ENCODE results near the gene ZFAND3. TPM values are rescaled to one million over a fixed set of nuclear protein-coding genes. Genes with fewer than 3 reads are reported as not detected.

The ZFAND3 gene
- total and polyA plus RNA-seq, 2 donors (not counting 3 experiments of a cell fraction or from before 2014, with no cell fraction given), result 15.4 to 54.2 TPM

- Histone ChIP-seq H3K27me3 (ENCODE audit: control insufficient read depth in 2 of 2, insufficient read depth in 2 of 2, low read length in 2 of 2) (no peaks in the 10 kb centered on the region), H3K27ac (ENCODE audit: insufficient read depth, low read depth, low read length) (no peak overlapping the region), H3K4me3 (replicated peaks in 1 of 3; ENCODE audit: insufficient read depth in 1 of 3, low read depth in 1 of 3, low read length in 3 of 3) (no peak overlapping the region), H3K4me2 (ENCODE audit: insufficient read depth, low read length) (no peak overlapping the region), H3K9me1 (replicated peaks; ENCODE audit: control insufficient read depth, extremely low read depth, insufficient read depth, low read length) (peaks cover 2% of the 10 kb centered on the region), H3K4me1 (ENCODE audit: control insufficient read depth, extremely low read depth, insufficient read depth, low read length) (no peaks in the 10 kb centered on the region), H4K20me1 (replicated peaks; ENCODE audit: control insufficient read depth, extremely low read depth, insufficient read depth, low read length) (peaks cover 6% of the 10 kb centered on the region), H3K79me2 (ENCODE audit: control insufficient read depth, insufficient read depth, low read length) (peaks cover 89% of the 10 kb centered on the region), H3K36me3 (ENCODE audit: control insufficient read depth in 2 of 2, extremely low read depth in 1 of 2, insufficient read depth in 2 of 2, low read length in 2 of 2) (no peaks in the 10 kb centered on the region), H3K9ac (replicated peaks; ENCODE audit: extremely low read depth, insufficient read depth, low read length) (no peak overlapping the region), H3K9me3 (replicated peaks; ENCODE audit: control insufficient read depth, insufficient read depth, low read length) (no peaks in the 10 kb centered on the region), H2AFZ (ENCODE audit: low read depth, low read length) (no peak overlapping the region)
- no peak for TF ChIP-seq POLR2AphosphoS5 (IDR thresholded peaks at IDR 0.05; ENCODE audit: insufficient read depth, low read depth, low read length)
- no peak for TF ChIP-seq CTCF (IDR thresholded peaks at IDR 0.05; ENCODE audit: extremely low read depth in 1 of 2, insufficient read depth in 1 of 2, low read depth in 1 of 2, low read length in 2 of 2)
- no peak for TF ChIP-seq JUN (IDR thresholded peaks at IDR 0.05; ENCODE audit: borderline replicate concordance, insufficient read depth, insufficient read length, low read depth)
- dilution Hi-C loops (cut with MboI; ENCODE audit: extremely low pct_ligation_motif_present, low sequenced_read_pairs), result no loop called here
- CTCF ChIA-PET, result interaction anchor here (0.6 to 1.2 kb wide), 2 partner anchors 11 to 109 kb away, joined by 4 read pairs; no protein-coding TSS in a partner anchor
- DNase-seq (ENCODE audit: low read depth, low spot score), result no peak
- intact Hi-C loops (cut with micrococcal nuclease), result no loop called here
- POLR2A ChIA-PET, result no interaction called here
- BruUV-seq (replicated peaks), result no TSS peak
- no peak for FAIRE-seq
Observed at GRCh38 chr6:37922563-37922962, 103.0 kb downstream of the ZFAND3 start.

GRCh38 chr6:37923514-37923913 is 104.0 kb downstream of the ZFAND3 start:
- H2AFZ ChIP-seq (ENCODE audit: low read depth, low read length), result no peak overlapping the region
- no peaks in the 10 kb centered on the region for H3K36me3 ChIP-seq (ENCODE audit: control insufficient read depth in 2 of 2, extremely low read depth in 1 of 2, insufficient read depth in 2 of 2, low read length in 2 of 2)
- no peaks in the 10 kb centered on the region for H3K27me3 ChIP-seq (ENCODE audit: control insufficient read depth in 2 of 2, insufficient read depth in 2 of 2, low read length in 2 of 2)
- dilution Hi-C loops (cut with MboI; ENCODE audit: extremely low pct_ligation_motif_present, low sequenced_read_pairs) (no loop called here), intact Hi-C loops (cut with micrococcal nuclease) (no loop called here)
- H3K9me3 ChIP-seq (replicated peaks; ENCODE audit: control insufficient read depth, insufficient read depth, low read length), result no peaks in the 10 kb centered on the region
- H4K20me1 ChIP-seq (replicated peaks; ENCODE audit: control insufficient read depth, extremely low read depth, insufficient read depth, low read length), result peaks cover 6% of the 10 kb centered on the region
- no peak overlapping the region for H3K4me3 ChIP-seq (replicated peaks in 1 of 3; ENCODE audit: insufficient read depth in 1 of 3, low read depth in 1 of 3, low read length in 3 of 3)
- no peak overlapping the region for H3K4me2 ChIP-seq (ENCODE audit: insufficient read depth, low read length)
- BruUV-seq (replicated peaks), result no TSS peak
- H3K9ac ChIP-seq (replicated peaks; ENCODE audit: extremely low read depth, insufficient read depth, low read length), result no peak overlapping the region
- peaks cover 2% of the 10 kb centered on the region for H3K9me1 ChIP-seq (replicated peaks; ENCODE audit: control insufficient read depth, extremely low read depth, insufficient read depth, low read length)
- ChIA-PET CTCF (interaction anchor here (1.0 kb wide), 1 partner anchor 17 kb away, joined by 3 read pairs; no protein-coding TSS in a partner anchor), POLR2A (no interaction called here)
- peaks cover 90% of the 10 kb centered on the region for H3K79me2 ChIP-seq (ENCODE audit: control insufficient read depth, insufficient read depth, low read length)
- no peak for FAIRE-seq
- DNase-seq (ENCODE audit: low read depth, low spot score), result no peak
- no peaks in the 10 kb centered on the region for H3K4me1 ChIP-seq (ENCODE audit: control insufficient read depth, extremely low read depth, insufficient read depth, low read length)
- no peak overlapping the region for H3K27ac ChIP-seq (ENCODE audit: insufficient read depth, low read depth, low read length)
- no peak for TF ChIP-seq POLR2AphosphoS5 (IDR thresholded peaks at IDR 0.05; ENCODE audit: insufficient read depth, low read depth, low read length)
- no peak for TF ChIP-seq POLR2A (IDR thresholded peaks at IDR 0.05; ENCODE audit: low read depth, low read length)
- TF ChIP-seq JUN (IDR thresholded peaks at IDR 0.05; ENCODE audit: borderline replicate concordance, insufficient read depth, insufficient read length, low read depth), result no peak
- TF ChIP-seq CTCF (IDR thresholded peaks at IDR 0.05; ENCODE audit: extremely low read depth in 1 of 2, insufficient read depth in 1 of 2, low read depth in 1 of 2, low read length in 2 of 2), result no peak
- TF ChIP-seq GATA2 (IDR thresholded peaks at IDR 0.05; ENCODE audit: insufficient read depth, insufficient read length, low read depth, low read length), result no peak
- no peak for TF ChIP-seq EZH2 (IDR thresholded peaks at IDR 0.05; ENCODE audit: borderline replicate concordance, low read depth, low read length, severe bottlenecking)
- TF ChIP-seq FOS (IDR thresholded peaks at IDR 0.05; ENCODE audit: borderline replicate concordance, insufficient read depth, low read length), result no peak
- TF ChIP-seq MAX (IDR thresholded peaks at IDR 0.05; ENCODE audit: insufficient read depth, insufficient read length), result no peak
- no peak for TF ChIP-seq MYC (IDR thresholded peaks at IDR 0.05; ENCODE audit: low read depth, low read length)
